ENCODE measurements around the gene SCN7A. TPM values are rescaled to one million over a fixed set of nuclear protein-coding genes. Genes with fewer than 3 reads are reported as not detected.
A peak's percentile ranks its signal among the peaks of the same experiment; 100 is the strongest.

The SCN7A gene
- total RNA-seq, 1 experiment from 2014 or later = not detected

- POLR2A ChIA-PET (ENCODE audit: low non-redundant PET) = no interaction called here
- H3K27me3 ChIP-seq (replicated peaks; ENCODE audit: insufficient read depth, low read depth, low read length, poor library complexity) = no peaks in the 10 kb centered on the region
- CTCF ChIA-PET = no interaction called here
- H3K27ac ChIP-seq (ENCODE audit: low read depth, low read length, poor library complexity, severe bottlenecking) = no peak overlapping the region
- H3K9me3 ChIP-seq (ENCODE audit: low read depth, low read length, poor library complexity, severe bottlenecking) = no peaks in the 10 kb centered on the region
- no peak overlapping the region for H3K4me3 ChIP-seq (ENCODE audit: low read depth, low read length, poor library complexity, severe bottlenecking)
- BruUV-seq (replicated peaks) = no TSS peak
- intact Hi-C loops (cut with micrococcal nuclease; ENCODE audit: unreplicated experiment) = no loop called here
- peaks cover 19% of the 10 kb centered on the region for H3K4me1 ChIP-seq (ENCODE audit: insufficient read depth, low read length, poor library complexity, severe bottlenecking)
- TF ChIP-seq EZH2 (IDR thresholded peaks at IDR 0.05; ENCODE audit: borderline replicate concordance, low read depth, low read length, poor library complexity, severe bottlenecking) = no peak
- TF ChIP-seq, protein P1, sequence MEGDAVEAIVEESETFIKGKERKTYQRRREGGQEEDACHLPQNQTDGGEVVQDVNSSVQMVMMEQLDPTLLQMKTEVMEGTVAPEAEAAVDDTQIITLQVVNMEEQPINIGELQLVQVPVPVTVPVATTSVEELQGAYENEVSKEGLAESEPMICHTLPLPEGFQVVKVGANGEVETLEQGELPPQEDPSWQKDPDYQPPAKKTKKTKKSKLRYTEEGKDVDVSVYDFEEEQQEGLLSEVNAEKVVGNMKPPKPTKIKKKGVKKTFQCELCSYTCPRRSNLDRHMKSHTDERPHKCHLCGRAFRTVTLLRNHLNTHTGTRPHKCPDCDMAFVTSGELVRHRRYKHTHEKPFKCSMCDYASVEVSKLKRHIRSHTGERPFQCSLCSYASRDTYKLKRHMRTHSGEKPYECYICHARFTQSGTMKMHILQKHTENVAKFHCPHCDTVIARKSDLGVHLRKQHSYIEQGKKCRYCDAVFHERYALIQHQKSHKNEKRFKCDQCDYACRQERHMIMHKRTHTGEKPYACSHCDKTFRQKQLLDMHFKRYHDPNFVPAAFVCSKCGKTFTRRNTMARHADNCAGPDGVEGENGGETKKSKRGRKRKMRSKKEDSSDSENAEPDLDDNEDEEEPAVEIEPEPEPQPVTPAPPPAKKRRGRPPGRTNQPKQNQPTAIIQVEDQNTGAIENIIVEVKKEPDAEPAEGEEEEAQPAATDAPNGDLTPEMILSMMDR (conservative IDR thresholded peaks at IDR 0.05; ENCODE audit: low read depth, low read length) = no peak
- no peaks in the 10 kb centered on the region for H3K36me3 ChIP-seq (ENCODE audit: insufficient read depth, low read length, poor library complexity, severe bottlenecking)
- DNase-seq (ENCODE audit: low spot score) = no peak
Observed at GRCh38 chr2:166406374-166406773, 87.7 kb downstream of the SCN7A start.

DNA sequence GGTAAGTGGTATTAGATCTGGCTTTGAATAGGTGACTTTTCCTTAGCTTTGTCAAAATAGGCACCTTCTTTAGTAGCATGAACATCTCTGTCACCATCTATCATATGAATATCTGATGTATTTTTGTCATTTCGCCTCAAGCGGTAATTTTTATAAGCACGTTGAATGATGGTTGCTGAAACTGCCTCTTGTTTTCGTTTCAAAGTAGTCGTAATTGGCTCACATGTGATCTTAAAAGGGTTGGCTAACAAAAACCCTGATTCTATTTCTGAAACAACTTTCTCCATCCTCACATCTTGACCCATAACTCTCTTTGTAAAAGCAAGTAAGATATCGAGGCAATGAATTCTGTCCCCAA is 88.5 kb downstream of the SCN7A start:
- BruUV-seq (replicated peaks) = no TSS peak
- Histone ChIP-seq H3K36me3 (ENCODE audit: insufficient read depth, low read length, poor library complexity, severe bottlenecking) (no peaks in the 10 kb centered on the region), H3K27me3 (replicated peaks; ENCODE audit: insufficient read depth, low read depth, low read length, poor library complexity) (no peaks in the 10 kb centered on the region), H3K27ac (ENCODE audit: low read depth, low read length, poor library complexity, severe bottlenecking) (no peak overlapping the region), H3K9me3 (ENCODE audit: low read depth, low read length, poor library complexity, severe bottlenecking) (no peaks in the 10 kb centered on the region), H3K4me3 (ENCODE audit: low read depth, low read length, poor library complexity, severe bottlenecking) (no peak overlapping the region), H3K4me1 (ENCODE audit: insufficient read depth, low read length, poor library complexity, severe bottlenecking) (peaks cover 11% of the 10 kb centered on the region)
- no peak for TF ChIP-seq EZH2 (IDR thresholded peaks at IDR 0.05; ENCODE audit: borderline replicate concordance, low read depth, low read length, poor library complexity, severe bottlenecking)
- TF ChIP-seq, protein P1 (conservative IDR thresholded peaks at IDR 0.05; ENCODE audit: low read depth, low read length) = no peak
- POLR2A ChIA-PET (ENCODE audit: low non-redundant PET) = no interaction called here
- no peak for DNase-seq (ENCODE audit: low spot score)
- intact Hi-C loops (cut with micrococcal nuclease; ENCODE audit: unreplicated experiment) = no loop called here
- CTCF ChIA-PET = no interaction called here

DNA sequence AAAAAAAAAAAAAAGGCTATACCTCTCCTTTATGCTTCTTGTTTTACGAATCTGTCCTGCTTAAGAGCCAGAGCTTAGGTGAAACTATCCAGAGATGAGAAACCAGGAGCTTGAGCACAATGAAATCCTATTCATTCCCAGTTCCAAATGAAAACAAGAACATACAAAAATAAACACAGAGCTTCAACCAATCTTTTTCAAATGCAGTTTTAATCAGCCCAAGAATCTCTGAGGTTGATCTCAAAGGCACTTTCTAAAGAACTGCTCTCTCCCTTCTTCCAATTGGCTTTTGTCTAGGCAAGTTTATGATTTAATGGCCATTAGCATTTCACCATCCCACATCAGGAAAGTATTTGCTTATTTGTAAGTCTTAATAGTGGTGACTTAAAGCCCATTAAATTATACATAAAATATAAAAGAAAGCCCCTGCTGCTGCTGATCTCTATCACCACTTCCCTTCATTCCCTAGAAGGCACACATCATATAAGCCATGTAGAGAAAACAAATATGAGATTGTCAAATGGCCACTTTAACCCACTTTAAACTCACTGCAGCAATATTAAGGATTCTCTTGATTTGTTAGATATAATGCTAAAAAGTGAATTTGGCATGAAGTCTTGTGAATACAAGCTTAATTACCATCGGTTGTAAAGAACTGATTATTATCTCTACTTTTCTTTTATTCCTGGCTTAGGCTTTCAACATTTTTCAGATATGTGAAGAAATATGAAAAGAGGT is 89.0 kb downstream of the SCN7A start:
- intact Hi-C loops (cut with micrococcal nuclease; ENCODE audit: unreplicated experiment) = no loop called here
- CTCF ChIA-PET = no interaction called here

More for the DNA sequence above, 89.0 kb downstream of the SCN7A start:
- H3K9me3 ChIP-seq (ENCODE audit: low read depth, low read length, poor library complexity, severe bottlenecking) = no peaks in the 10 kb centered on the region
- no TSS peak for BruUV-seq (replicated peaks)
- H3K4me1 ChIP-seq (ENCODE audit: insufficient read depth, low read length, poor library complexity, severe bottlenecking) = peaks cover 6% of the 10 kb centered on the region
- DNase-seq (ENCODE audit: low spot score) = peak; percentile 52
- no peak overlapping the region for H3K4me3 ChIP-seq (ENCODE audit: low read depth, low read length, poor library complexity, severe bottlenecking)
- H3K27me3 ChIP-seq (replicated peaks; ENCODE audit: insufficient read depth, low read depth, low read length, poor library complexity) = no peaks in the 10 kb centered on the region
- TF ChIP-seq, protein P1 (conservative IDR thresholded peaks at IDR 0.05; ENCODE audit: low read depth, low read length) = no peak
- TF ChIP-seq EZH2 (IDR thresholded peaks at IDR 0.05; ENCODE audit: borderline replicate concordance, low read depth, low read length, poor library complexity, severe bottlenecking) = no peak
- H3K36me3 ChIP-seq (ENCODE audit: insufficient read depth, low read length, poor library complexity, severe bottlenecking) = no peaks in the 10 kb centered on the region
- POLR2A ChIA-PET (ENCODE audit: low non-redundant PET) = no interaction called here
- no peak overlapping the region for H3K27ac ChIP-seq (ENCODE audit: low read depth, low read length, poor library complexity, severe bottlenecking)
